Measurements from ENCODE around the gene PBOV1.

- no peak for TF ChIP-seq POLR2A (IDR thresholded peaks at IDR 0.05)
- TF ChIP-seq POLR2AphosphoS5 (IDR thresholded peaks at IDR 0.05) = peak; percentile 29
Measured at GRCh38 chr6:138235205-138235604, 16.9 kb upstream of the PBOV1 start.

All from prostate gland (tissue), 1 donor.